HepG2 (cell line): ENCODE data around the gene TTC31. TPM values are rescaled to one million over a fixed set of nuclear protein-coding genes. Genes with fewer than 3 reads are reported as not detected.
A peak's percentile ranks its signal among the peaks of the same experiment; 100 is the strongest.

Source experiments
- CEBPB ChIP-seq: IDR thresholded peaks from 2 replicates; pipeline ENCODE4 v1.6.1; 2011; ENCODE audit warnings: low read depth, low read length, improper control_type of control experiment, borderline replicate concordance
- ETV5 ChIP-seq: IDR thresholded peaks from 2 replicates; pipeline ENCODE4 v1.6.1; 2018; ENCODE audit warnings: missing biosample characterization, missing genetic modification reagents, inconsistent platforms, borderline replicate concordance
- HCFC1 ChIP-seq: fragments of 150-350 bp; IDR thresholded peaks from 2 replicates; pipeline ENCODE4 v1.6.1; 2014; ENCODE audit warnings: low read depth, low read length
- IKZF5 ChIP-seq: IDR thresholded peaks from 2 replicates; pipeline ENCODE4 v1.6.1; 2018; ENCODE audit warnings: missing genetic modification reagents, mild to moderate bottlenecking, missing compliant biosample characterization
- NR2C2 ChIP-seq: sonication (generic); formaldehyde crosslinking; IDR thresholded peaks from 2 replicates; pipeline ENCODE4 v1.4.0; 2020; ENCODE audit warnings: missing genetic modification reagents, mild to moderate bottlenecking, moderate library complexity, borderline replicate concordance
- PHF8 ChIP-seq: sonication (generic); formaldehyde crosslinking; IDR thresholded peaks from 2 replicates; pipeline ENCODE4 v1.5.0; 2020; ENCODE audit warnings: missing genetic modification reagents
- POLR2AphosphoS2 ChIP-seq: IDR thresholded peaks from 2 replicates; pipeline ENCODE4 v1.6.1; 2011; ENCODE audit warnings: low read depth, low read length, improper control_type of control experiment
- POLR2AphosphoS5 ChIP-seq: IDR thresholded peaks from 2 replicates; pipeline ENCODE4 v1.6.1; 2012; ENCODE audit warnings: low read depth, low read length
- SOX5 ChIP-seq: IDR thresholded peaks from 2 replicates; pipeline ENCODE4 v1.6.1; 2016; ENCODE audit warnings: borderline replicate concordance
- SP140L ChIP-seq: sonication (generic); formaldehyde crosslinking; IDR thresholded peaks from 2 replicates; pipeline ENCODE4 v1.4.0; 2020; ENCODE audit warnings: missing genetic modification reagents, borderline replicate concordance
- SYNCRIP ChIP-seq: fragments of 200-400 bp; formaldehyde crosslinking; IDR thresholded peaks from 2 replicates; pipeline ENCODE4 v1.6.1; 2018; ENCODE audit warnings: mild to moderate bottlenecking, low read depth, low read length; ENCODE audit not compliant: insufficient read depth
- ZBTB1 ChIP-seq: sonication (generic); formaldehyde crosslinking; IDR thresholded peaks from 2 replicates; pipeline ENCODE4 v1.4.0; 2020; ENCODE audit warnings: missing genetic modification reagents, borderline replicate concordance
- ZC3H13 ChIP-seq: sonication (generic); formaldehyde crosslinking; IDR thresholded peaks from 2 replicates; pipeline ENCODE4 v1.8.1; 2023; ENCODE audit warnings: mild to moderate bottlenecking, missing genetic modification reagents, moderate library complexity
- ZFX ChIP-seq: sonication (generic); formaldehyde crosslinking; IDR thresholded peaks from 2 replicates; pipeline ENCODE4 v1.4.0; 2020; ENCODE audit warnings: mild to moderate bottlenecking, low read depth, missing genetic modification reagents, moderate library complexity
- ZMYM3 ChIP-seq: sonication (generic); formaldehyde crosslinking; IDR thresholded peaks from 2 replicates; pipeline ENCODE4 v1.5.1; 2020; ENCODE audit warnings: mild to moderate bottlenecking, missing genetic modification reagents
- ZNF101 ChIP-seq: sonication (generic); formaldehyde crosslinking; IDR thresholded peaks from 2 replicates; pipeline ENCODE4 v1.4.0; 2020; ENCODE audit warnings: mild to moderate bottlenecking, low read depth, missing genetic modification reagents, borderline replicate concordance
- ZNF251 ChIP-seq: sonication (generic); formaldehyde crosslinking; IDR thresholded peaks from 2 replicates; pipeline ENCODE4 v1.9.0; 2021; ENCODE audit warnings: mild to moderate bottlenecking, missing genetic modification reagents
- ZNF552 ChIP-seq: sonication (generic); formaldehyde crosslinking; IDR thresholded peaks from 2 replicates; pipeline ENCODE4 v1.9.0; 2022; ENCODE audit warnings: missing genetic modification reagents, mild to moderate bottlenecking, borderline replicate concordance
- polyA plus RNA-seq, 8 experiments: library from polyadenylated mRNA; depleted of rRNA in 3 of 8; stranded (reverse) in 7 of 8; unstranded in 1 of 8; fragments of >200 nt; fragmentation: Illumina TruSeq in 4 of 8; extraction: Trizol in 4 of 8; gene quantifications; 2 replicates each; pipeline versions ENCODE4 v1.2.1 to v1.2.3, GENCODE V29; 2011 to 2016; ENCODE audit warnings: low read depth in 4 of 8, missing spikeins in 1 of 8, mixed read lengths in 1 of 8; ENCODE audit not compliant: insufficient read depth in 1 of 8
- total RNA-seq, 5 experiments: library from RNA; depleted of rRNA; stranded (reverse); fragments of >200 nt; fragmentation: Illumina TruSeq; extraction: Trizol; gene quantifications; 2 replicates each; pipeline ENCODE4 v1.2.3, GENCODE V29; 2016; ENCODE audit warnings: low read depth in 1 of 5
- TF ChIP-seq, protein P1 (sequence below): sonication (generic); formaldehyde crosslinking; IDR thresholded peaks from 2 replicates; pipeline ENCODE4 v1.5.0; 2020; ENCODE audit warnings: missing genetic modification reagents
- TF ChIP-seq, protein P2 (sequence below): sonication (generic); formaldehyde crosslinking; IDR thresholded peaks from 2 replicates; pipeline ENCODE4 v1.4.0; 2020; ENCODE audit warnings: missing genetic modification reagents
- TF ChIP-seq, protein P3 (sequence below): sonication (generic); formaldehyde crosslinking; IDR thresholded peaks from 2 replicates; pipeline ENCODE4 v1.4.0; 2020; ENCODE audit warnings: missing genetic modification reagents
- TF ChIP-seq, protein P4 (sequence below): sonication (generic); formaldehyde crosslinking; IDR thresholded peaks from 2 replicates; pipeline ENCODE4 v1.5.0; 2020; ENCODE audit warnings: missing genetic modification reagents

Gene TTC31
- total and polyA plus RNA-seq, 2 of the 13 experiments (the other 11 are each of a cell fraction or from before 2014, with no cell fraction given): 28.3 to 39.5 TPM

- TF ChIP-seq CEBPB (no peak), SP140L (CRISPR knock-in tag) (no peak), ZNF552 (CRISPR knock-in tag) (no peak), SOX5 (CRISPR knock-in tag) (no peak), ZNF101 (CRISPR knock-in tag) (no peak), PHF8 (peak; percentile 30; the same call in 1 of the 2 replicates), ETV5 (no peak), ZNF251 (CRISPR knock-in tag) (no peak), SYNCRIP (no peak), POLR2AphosphoS2 (peak; percentile 45; the same call in 1 of the 2 replicates), ZFX (CRISPR knock-in tag) (no peak), NR2C2 (CRISPR knock-in tag) (no peak), POLR2AphosphoS5 (peak; percentile 29; the same call in 1 of the 2 replicates), ZMYM3 (CRISPR knock-in tag) (no peak), HCFC1 (no peak), ZBTB1 (no peak), IKZF5 (no peak), ZC3H13 (peak; percentile 97)
- TF ChIP-seq, protein P1, sequence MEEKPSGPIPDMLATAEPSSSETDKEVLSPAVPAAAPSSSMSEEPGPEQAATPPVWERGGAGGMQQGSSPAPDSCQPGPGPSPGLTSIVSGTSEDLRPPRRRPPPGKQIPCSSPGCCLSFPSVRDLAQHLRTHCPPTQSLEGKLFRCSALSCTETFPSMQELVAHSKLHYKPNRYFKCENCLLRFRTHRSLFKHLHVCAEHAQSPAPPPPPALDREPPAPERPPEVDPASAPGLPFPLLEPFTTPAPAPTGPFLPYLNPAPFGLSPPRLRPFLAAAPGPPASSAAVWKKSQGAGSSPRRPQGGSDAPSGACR: no peak
- TF ChIP-seq, protein P2, sequence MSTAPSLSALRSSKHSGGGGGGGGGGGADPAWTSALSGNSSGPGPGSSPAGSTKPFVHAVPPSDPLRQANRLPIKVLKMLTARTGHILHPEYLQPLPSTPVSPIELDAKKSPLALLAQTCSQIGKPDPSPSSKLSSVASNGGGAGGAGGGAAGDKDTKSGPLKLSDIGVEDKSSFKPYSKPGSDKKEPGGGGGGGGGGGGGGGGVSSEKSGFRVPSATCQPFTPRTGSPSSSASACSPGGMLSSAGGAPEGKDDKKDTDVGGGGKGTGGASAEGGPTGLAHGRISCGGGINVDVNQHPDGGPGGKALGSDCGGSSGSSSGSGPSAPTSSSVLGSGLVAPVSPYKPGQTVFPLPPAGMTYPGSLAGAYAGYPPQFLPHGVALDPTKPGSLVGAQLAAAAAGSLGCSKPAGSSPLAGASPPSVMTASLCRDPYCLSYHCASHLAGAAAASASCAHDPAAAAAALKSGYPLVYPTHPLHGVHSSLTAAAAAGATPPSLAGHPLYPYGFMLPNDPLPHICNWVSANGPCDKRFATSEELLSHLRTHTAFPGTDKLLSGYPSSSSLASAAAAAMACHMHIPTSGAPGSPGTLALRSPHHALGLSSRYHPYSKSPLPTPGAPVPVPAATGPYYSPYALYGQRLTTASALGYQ (CRISPR knock-in tag): no peak
- TF ChIP-seq, protein P3, sequence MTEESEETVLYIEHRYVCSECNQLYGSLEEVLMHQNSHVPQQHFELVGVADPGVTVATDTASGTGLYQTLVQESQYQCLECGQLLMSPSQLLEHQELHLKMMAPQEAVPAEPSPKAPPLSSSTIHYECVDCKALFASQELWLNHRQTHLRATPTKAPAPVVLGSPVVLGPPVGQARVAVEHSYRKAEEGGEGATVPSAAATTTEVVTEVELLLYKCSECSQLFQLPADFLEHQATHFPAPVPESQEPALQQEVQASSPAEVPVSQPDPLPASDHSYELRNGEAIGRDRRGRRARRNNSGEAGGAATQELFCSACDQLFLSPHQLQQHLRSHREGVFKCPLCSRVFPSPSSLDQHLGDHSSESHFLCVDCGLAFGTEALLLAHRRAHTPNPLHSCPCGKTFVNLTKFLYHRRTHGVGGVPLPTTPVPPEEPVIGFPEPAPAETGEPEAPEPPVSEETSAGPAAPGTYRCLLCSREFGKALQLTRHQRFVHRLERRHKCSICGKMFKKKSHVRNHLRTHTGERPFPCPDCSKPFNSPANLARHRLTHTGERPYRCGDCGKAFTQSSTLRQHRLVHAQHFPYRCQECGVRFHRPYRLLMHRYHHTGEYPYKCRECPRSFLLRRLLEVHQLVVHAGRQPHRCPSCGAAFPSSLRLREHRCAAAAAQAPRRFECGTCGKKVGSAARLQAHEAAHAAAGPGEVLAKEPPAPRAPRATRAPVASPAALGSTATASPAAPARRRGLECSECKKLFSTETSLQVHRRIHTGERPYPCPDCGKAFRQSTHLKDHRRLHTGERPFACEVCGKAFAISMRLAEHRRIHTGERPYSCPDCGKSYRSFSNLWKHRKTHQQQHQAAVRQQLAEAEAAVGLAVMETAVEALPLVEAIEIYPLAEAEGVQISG (CRISPR knock-in tag): no peak
- TF ChIP-seq, protein P4, sequence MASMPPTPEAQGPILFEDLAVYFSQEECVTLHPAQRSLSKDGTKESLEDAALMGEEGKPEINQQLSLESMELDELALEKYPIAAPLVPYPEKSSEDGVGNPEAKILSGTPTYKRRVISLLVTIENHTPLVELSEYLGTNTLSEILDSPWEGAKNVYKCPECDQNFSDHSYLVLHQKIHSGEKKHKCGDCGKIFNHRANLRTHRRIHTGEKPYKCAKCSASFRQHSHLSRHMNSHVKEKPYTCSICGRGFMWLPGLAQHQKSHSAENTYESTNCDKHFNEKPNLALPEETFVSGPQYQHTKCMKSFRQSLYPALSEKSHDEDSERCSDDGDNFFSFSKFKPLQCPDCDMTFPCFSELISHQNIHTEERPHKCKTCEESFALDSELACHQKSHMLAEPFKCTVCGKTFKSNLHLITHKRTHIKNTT (CRISPR knock-in tag): no peak
Observed at GRCh38 chr2:74505448-74506246, 22.8 kb downstream of the TTC31 start (continued).
